Activated CD4-positive, alpha-beta T cell treated with anti-CD3 and anti-CD28 coated beads, Interleukin-2, amount 50 U/mL, for 24 hours (primary cell): ENCODE measurements around the gene PWWP3B.
"Not testable (repeated sequence)": the region's sequence is repeated elsewhere in the genome, so short reads cannot be mapped to it uniquely, and the experiment has no call there.

Source experiments
- DNase-seq, 2 donors: peaks; one replicate each; pipeline ENCODE4 v3.0.0-alpha.2; 2020; ENCODE audit warnings: low read depth in 1 of 2, low spot score in 1 of 2

Gene PWWP3B

DNA sequence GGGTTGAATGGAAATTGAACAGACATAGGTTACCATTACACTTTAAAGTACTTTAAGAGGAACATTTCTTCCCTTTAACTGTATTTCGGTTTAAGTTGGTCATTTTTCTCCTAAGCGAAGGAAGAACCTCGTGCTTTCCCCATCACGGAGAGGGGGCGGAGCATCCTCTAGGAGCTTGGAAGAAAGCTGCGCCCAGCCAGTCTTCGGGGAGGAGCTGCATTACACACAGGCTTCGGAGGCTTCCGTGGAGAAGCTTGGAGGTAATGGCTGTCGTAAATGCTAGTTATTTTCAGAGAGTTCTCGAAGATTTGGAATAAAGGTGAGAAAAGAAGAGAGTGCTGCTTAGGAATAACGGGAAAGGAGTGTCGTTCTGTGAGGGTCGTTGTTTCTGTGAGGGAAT, at the start of gene PWWP3B:
Gene PWWP3B, plus strand, starts transcription at position 199 of the 400 bp plus-strand sequence. CDS start 37,128 bp downstream, outside the sequence.
- DNase-seq, result no peak

DNA sequence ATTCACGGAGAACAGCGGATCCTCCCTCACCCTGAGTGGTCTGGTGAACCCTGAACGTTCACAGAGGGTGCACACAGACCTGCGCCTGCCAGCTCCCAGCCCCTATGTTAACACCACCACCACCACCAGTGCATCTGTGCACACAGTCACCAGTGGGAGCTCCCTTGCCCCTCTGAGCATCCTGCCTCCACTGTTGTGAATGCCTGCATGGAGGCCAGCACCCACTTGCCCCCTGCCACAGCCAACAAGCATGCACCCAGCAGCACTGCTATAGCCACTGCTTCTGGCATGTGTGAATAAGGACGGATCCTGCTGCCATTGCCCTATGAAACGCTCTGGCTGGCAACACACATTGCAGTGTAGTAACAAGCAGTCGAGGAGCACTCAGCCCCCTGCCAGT, 29.1 kb upstream of the PWWP3B start:
- DNase-seq, result no peak

DNA sequence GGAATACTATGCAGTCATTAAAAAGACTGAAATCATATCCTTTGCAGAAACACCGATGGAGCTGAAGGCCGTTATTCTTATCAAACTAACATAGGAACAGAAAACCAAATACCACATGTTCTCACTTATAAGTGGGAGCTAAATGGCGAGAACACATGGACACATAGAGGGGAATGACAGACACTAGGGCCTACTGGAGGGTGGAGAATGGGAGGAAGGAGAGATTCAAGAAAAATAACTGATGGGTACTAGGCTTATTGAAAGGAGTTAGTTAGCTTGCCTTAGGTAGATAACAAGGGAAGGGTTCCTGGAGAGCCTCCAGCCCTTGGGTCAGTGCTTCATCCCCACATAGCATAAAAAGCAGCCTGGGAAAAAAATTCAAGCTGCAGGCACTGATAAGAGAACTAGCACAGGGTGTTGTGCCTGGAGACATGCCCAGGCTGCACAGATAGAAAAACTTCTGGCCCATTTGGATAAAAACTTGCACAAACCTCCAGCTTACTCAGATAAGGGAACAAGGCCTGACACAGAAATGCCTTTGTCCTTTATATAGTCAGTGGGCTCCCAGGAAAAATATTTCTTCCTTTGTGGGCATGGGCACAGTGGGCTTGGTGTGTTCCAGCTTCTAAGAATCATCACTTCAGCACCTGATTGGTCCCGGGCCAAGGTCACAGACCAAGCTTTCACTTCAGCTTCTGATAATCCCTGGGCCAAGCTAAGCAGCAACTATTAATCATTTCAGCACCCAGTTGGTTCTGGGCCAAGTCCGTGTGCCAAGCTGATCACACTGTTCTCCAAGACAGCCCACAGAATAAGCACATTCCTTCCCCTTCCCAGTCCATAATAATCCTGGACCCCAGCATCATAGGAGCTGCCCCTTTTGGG, 23.1 kb upstream of the PWWP3B start:
- DNase-seq, result no peak

DNA sequence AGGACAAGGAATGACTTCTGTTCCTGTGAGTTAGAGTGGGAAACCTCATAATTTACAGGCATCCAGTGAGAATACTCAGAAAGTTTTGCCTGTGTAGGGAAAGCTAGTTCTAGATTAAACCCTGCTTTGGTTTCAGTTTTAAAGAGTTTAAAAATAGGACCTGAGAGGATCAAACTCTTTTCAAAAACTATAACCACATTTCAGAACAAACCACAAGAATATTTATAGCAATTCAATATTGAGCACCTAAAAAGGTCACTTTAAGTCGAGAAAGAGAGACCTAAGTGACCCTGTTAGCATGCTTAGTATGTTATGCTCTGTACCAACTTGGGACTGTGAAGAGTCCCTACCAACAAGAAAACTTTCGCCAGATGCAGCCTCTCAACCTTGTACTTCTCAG, 17.4 kb upstream of the PWWP3B start:
- no peak for DNase-seq

DNA sequence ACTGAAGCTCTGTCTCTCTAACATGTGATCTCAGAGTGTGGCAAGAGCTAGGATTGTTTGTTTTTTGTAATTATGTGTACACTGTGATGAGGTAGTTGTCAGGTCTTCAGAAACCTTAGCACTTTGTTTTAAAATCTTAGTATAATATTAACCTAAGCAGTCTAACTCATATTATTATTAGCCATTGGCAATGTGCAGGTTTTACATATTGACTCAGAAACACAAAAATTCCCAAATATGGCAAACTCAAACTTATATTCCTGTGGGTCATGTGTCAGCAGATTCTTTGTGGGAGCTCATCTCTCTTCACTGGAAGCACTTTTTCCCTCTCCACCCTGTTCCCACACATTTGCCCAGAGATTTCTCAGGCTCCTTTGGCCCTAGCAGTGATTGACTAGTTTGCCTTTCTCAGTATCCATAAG, 8.2 kb upstream of the PWWP3B start:
- no peak for DNase-seq

DNA sequence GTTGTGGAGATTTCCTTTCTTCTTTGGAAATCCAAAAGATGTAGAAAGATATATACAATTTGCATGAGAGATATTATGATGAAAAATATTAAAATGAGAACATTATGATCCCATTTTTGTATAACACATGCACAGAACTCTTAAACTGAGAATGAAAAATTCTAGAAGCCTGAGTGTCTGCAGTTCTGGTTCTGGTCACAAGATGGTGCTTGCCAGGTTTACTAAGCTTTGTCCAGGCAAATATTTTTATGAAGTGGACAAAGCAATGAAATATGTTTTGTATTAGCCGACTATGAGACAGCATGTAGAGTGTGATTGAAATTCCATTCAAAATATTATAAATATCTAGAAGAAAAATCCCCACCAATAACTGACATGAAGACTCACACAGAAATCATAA, 2.2 kb downstream of the PWWP3B start:
- DNase-seq, result no peak

DNA sequence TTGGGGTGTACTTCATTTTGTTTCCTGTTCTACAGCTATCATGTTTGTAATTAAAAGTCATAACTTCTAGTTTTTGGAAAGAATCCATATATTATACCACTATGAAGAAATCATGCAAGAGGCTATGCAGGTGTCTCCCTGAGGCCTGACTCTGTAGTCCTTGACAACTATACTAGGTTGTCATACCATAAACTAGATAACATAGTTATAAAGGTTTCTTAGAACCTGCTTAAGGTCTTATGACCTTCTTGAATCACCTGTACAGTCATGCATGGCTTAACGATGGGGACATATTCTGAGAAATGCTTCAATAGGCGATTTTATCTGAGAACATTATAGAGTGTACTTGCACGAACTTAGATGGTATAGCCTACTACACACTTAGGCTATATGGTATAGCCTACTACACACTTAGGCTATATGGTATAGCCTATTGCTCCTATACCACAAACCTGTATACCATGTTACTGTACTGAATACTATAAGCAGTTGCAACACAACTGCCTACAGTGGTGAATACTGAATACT, 3.3 kb downstream of the PWWP3B start:
- DNase-seq, result no peak

DNA sequence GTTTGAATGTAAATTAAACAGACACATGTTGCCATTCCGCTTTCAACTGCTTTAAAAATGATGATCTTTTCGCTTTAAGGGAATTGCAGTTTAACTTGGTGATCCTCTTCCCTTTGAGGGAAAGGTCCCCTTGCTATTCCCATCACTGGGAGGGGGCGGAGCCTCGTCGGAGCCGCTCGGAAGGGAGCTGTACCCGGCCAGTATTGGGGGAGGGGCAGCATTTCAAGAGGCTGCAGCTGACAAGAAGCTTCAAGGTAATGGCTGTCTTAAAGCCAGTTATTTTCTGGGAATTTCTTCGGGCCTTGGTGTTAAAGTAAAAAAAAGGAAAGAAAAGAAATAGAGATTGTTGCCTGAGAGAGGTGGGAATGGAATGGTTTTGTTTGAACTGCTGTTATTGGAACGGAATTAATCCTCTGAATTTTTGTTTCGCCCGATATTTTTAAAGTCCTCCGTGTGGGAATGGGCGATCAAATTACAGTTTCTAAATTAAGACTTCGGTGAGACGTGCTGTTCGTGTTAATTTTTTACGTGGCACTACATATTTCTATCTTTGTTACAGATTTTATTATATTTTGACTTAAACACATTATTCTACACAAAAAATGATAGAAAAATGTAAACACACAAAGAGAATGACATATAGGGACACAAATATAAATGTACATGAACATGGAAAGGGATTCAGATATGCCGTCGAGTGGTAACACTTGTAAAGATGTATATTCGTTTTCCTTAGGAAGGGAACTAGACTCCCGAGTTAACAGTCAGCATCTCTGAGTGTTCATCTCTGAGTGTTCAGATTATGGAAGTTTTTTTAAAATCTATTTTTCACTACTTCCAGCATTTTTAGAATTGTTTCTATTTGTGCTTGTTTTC, 9.2 kb downstream of the PWWP3B start:
- DNase-seq, result no peak

DNA sequence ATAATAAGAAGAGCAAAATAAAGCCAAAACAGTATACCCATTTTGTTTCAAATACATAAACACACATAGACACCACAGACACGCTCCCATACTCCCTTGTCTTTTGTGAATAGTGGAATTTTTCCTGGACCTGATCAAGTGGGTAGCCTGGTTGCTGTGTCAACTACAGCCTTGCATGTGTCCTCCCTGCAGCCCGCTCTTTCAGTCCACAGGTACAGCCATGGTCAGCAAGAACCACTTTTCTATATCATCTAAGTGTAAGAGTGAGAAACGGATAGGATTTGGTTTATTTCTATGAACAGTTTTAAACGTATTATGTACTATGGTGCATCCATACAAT, 9.8 kb downstream of the PWWP3B start:
- no peak for DNase-seq

DNA sequence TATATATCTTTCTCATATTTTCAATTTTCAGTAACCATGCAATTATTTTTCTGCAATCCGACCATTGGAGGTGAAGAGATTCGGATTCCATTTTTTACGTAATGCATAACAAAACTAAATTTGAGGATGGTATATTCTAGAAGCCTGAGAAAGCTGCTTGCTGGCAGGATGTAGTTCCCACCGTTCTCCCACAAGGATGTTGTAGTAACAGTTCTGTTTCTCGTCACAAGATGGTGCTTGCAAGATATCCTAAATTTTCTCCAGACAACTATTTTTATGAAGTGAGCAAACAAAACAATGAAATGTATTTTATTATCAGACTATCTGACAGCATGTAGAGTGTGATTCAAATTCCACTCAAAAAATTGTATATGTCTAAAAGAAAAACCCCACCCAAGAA, 10.7 kb downstream of the PWWP3B start:
- no peak for DNase-seq

DNA sequence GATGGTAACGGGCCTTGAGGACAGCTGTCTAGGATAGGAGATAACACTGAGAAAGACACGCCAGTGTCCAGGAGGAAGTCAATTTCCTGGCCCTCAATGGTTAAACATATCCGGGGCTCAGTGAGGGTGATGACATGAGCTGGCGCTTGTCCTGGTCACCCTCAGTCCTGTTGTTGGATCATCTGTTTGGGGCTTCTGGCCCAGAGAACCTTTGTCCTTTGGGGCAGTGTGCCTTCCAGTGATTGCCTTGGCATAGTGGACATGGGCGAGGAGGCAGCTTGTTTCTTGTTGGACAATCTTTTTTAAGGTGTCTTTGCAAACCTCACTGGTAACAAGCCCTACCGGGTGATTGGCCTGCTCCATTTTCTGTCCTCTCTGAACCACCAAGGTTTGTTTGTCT, 15.6 kb downstream of the PWWP3B start:
- DNase-seq, result not testable (repeated sequence)

DNA sequence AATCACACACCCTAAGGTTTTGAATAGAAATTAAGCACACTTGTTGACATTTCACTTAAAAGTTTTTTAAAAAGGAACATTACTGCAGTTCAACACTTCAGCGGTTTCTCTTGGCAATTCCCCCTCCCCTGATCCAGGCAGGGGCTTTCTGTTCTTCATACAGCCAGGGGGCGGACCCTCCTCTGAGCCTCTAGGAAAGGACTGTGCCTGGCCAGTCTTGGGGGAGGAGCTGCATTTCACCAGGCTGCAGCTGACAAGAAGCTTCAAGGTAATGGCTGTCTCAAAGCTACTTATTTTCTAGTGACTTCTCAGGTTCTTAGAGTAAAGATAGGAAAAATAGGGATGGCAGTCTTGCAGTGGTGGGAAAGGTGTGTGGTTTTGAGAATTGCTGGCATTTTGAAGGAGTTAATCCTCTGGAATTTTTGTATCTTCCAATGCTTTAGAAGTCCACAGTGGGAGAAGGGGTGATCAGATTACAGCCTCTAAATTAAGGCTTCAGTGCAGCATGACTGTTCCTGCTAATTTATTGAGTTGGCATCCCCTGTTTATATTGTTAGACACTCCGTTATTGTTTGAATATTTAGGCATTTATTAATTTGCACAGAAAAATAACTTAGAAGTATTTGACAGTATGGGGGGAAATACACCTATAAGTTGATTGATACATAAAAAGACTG, 33.5 kb downstream of the PWWP3B start:
- DNase-seq, result no peak

DNA sequence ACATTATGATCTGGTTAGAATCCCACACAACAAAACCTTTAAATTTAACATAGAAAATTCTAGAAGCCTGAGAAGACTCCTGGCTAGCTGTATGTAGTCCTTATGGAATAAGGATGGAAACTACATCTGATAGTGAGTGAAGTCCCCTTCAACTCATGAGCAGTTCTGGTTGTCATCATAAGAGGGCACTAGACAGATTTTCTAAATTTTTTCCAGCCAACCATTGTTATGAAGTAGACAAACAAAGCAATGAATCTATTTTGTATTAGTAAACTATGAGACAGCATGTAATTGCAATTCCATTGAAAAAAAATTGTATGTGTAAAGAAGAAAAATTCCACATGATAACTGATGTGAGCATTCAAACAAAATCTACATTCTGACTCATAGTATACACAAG, 35.2 kb downstream of the PWWP3B start:
- DNase-seq, result no peak

DNA sequence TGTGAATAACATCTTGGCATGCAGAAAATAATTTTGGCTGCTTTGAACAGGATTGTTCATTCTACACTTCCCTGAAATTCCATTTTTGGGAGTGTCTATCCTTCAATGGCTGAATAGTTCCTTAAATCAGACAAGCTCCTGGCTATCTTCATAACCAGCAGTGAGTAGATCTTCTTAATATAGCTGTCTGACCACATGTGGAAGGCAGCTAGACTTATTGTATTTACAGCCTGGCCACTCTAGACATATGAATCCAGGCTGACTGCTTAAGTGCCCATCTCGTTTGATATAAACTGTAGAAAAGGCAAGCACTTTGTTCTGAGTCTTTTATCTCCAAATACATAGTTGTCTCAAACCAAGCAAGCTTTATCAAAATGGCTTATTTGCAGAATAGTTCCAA, 40.0 kb downstream of the PWWP3B start:
- no peak for DNase-seq
